ENCODE measurements around the gene GPR142.
"Not testable (repeated sequence)": the region's sequence is repeated elsewhere in the genome, so short reads cannot be mapped to it uniquely, and the experiment has no call there.

GPR142 gene

GRCh38 chr17:74394977-74395376, 27.7 kb downstream of the GPR142 start:
- DNase-seq = no peak

DNA sequence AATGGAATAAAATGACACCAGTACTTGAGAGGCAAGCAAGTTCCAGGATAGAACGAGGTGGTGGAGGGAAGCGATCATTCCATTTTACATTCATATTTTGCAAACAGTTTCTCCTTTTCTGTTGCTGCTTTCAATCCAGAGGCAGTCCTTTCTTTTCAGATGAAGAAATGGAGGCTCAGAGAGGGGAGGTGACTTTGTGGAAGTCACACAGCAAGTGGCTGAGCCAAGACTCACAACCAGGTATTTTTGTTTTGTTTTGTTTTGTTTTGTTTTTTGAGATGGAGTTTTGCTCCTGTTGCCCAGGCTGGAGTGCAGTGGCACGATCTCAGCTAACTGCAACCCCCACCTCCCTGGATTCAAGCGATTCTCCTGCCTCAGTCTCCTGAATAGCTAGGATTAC, 29.3 kb downstream of the GPR142 start:
- DNase-seq = no peak

DNA sequence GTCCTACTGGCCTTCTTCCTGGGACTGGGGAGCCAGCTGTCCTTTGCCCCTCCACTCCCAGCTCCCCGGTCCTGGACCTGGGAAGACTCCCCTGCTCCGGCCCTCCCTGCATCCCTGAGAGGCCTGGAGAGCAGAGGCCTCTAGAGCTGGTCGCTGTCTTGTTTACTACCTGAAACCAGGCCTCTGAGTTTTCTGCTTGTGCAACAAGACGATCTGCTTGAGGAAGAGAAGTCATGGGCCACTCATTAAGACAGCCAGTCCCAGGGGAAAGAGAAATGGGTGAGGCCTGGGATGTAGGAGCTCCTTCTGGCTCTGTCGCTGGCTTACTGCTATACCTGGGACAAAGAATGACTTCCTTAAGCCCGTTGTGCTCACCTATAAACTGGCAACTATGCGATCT, 34.7 kb downstream of the GPR142 start:
- DNase-seq = no peak

- no peak for DNase-seq
Measured at GRCh38 chr17:74403512-74404137, 36.3 kb downstream of the GPR142 start.

DNA sequence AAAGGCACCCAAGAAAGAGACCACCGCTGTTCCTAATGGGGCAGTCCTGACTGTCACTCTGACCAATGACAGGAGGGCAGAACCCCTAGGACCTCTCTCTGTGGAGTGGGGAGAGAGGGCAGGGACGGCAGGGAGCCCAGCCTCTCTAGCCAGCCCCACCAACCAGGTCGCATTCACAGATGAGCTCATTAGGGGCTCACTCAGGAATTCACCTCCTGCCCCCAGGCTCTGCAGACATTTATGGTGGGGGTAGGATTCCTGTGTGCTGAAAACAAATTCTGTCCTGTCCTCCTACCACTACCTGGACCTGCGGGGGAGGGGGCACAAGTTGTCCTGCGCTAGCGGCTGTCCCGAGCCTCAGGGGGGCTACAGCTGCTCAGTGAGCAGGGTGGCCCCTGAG, 36.9 kb downstream of the GPR142 start:
- no peak for DNase-seq

GRCh38 chr17:74404789-74405188, 37.5 kb downstream of the GPR142 start:
- DNase-seq = no peak

GRCh38 chr17:74405311-74405710, 38.0 kb downstream of the GPR142 start:
- DNase-seq = not testable (repeated sequence)

- DNase-seq = no peak
Measured at GRCh38 chr17:74407384-74407783, 40.1 kb downstream of the GPR142 start.

DNA sequence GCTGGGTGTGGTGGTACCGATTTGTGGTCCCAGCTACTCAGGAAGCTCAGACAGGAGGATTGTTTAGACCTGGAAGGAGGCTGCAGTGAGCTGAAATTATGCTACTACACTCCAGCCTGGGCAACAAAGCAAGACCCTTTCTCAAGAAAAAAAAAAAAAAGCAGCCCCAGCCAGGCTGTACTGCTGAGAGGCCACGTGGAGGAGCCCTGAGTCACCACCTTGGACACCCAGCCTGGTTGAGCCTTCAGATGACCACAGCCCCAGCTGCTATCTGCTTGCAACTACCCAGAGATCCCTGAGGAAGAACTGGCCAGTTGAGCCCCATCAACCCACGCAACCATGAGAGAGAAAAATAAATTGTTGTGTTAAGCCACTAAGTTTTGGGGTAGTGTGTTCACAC, 41.0 kb downstream of the GPR142 start:
- DNase-seq = no peak

DNA sequence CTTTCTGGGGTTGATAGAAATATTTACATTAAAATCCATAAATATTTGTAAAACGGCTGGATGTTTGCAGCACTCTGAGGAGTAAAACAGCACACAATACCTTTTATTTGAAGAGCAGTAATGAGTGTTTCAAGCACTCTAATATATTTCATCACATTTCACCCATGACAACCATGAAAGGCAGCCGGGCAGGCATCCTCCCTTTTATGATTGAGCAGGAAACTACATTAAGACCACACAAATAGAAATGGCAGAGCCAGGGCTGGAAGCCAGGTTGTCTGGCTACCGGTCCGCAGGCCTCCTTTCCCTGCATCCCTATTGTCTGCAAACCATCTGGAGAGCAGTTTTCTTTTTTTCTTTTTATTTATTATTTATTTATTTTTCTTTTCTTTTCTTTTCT, 41.5 kb downstream of the GPR142 start:
- no peak for DNase-seq

DNA sequence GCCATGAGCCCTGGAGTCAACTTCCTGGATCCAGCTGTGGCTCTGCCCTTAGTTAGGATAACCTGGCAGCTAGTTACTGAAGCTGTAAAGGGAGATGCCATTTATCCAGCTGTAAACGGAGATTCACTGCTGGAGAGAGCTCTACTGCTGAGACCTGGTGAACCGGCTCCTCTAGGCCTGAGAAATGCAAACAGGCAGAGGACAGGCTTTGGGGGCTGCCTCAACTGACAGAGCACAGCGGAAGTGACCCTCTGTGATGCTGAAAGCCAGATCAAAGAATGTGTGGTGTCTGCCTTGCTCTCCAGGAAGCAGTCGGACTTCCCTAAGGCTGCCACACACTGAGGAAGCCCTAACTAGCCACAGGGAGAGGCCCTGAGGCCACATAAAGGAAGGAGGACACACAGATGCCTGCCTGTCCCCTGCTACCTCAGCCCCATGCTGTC, 42.7 kb downstream of the GPR142 start:
- DNase-seq = no peak

- DNase-seq = no peak
Measured at GRCh38 chr17:74412581-74412980, 45.3 kb downstream of the GPR142 start.

DNA sequence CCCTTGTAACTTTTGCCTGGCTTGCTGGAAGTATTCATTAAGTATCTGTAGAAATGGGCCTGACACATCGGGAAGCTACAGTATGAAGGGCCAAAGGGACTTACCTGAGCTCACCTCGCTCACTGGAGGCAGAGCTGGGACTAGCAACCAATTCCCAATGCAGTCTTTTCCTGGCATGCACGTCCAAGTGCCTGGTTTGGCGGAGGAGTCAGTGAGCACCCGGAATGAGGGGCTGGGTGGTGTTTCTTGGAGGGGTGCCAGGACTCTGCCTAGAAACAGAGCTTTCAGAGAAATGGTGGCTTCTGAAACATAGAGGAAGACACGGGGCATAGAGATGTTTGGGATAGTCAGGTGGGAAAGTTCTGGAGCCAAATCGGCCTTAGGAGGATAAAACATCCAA, 46.2 kb downstream of the GPR142 start:
- DNase-seq = no peak

- no peak for DNase-seq
Measured at GRCh38 chr17:74414510-74414909, 47.2 kb downstream of the GPR142 start.

DNA sequence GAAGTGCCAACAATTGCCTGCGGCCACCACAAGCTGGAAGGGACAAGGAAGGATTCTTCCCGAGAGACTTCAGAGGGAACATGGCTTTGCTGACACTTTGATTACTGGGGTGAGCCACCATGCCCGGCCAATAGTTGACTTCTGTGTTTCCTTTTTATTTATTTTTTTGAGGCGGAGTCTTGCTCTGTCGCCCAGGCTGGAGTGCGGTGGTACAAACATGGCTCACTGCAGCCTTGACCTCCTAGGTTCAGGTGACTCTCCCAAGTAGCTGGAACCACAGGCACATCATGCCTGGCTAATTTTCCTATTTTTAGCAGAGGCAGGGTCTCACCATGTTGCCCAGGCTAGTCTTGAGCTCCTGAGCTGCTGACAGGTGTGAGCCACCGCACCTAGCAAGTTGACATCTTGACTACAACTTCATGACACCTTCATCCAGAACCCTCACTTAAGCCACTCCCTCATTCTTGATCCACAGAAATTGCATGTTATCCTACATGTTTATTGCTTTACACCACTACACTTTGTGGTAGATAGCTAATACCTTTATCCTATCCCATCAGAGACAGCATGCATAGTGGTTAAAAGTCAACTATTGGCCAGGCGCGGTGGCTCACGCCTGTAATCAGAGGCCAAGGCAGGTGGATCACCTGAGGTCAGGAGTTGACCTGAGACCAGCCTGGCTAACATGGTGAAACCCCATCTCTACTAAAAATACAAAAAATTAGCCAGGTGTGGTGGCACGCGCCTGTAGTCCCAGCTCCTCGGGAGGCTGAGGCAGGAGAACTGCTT, 48.5 kb downstream of the GPR142 start:
- no peak for DNase-seq

DNA sequence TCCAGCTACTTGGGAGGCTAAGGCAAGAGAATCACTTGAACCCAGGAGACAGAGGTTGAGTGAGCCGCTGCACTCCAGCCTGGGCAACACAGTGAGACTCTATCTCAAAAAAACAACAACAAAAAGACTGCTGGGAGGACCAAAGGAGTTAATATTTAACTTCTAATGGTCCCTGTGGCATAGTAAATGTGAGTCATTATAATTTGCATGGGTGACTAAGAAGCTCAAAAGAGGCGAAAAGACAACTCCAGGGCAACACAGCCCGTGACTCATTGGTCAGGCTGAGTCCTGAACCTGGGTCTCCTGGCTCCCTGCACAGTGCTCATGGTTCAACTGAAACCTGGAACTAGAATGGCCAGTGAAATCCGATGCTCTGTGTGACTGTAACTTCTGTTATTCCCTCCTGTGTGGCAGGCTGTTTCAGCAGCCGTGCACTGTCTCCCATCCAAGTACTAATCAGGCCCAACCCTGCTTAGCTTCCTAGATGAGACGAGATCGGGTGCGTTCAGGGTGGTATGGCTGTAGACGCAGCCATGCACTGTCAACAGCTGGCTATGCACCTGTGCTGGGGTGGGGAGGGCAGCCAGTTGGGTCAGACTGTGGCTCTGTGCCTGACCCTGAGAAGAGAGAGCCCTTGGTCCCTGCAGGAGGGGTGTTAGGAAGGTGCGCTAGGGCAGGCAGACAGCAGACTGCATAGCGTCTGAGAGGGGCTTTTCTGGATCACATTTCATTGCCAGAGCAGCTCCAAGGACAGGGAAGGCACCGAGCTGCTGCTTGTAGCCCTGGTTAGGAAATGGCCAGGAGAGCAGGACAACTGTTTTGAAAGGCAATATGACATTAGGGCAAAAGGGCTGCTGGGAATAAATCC, 50.1 kb downstream of the GPR142 start:
- no peak for DNase-seq

DNA sequence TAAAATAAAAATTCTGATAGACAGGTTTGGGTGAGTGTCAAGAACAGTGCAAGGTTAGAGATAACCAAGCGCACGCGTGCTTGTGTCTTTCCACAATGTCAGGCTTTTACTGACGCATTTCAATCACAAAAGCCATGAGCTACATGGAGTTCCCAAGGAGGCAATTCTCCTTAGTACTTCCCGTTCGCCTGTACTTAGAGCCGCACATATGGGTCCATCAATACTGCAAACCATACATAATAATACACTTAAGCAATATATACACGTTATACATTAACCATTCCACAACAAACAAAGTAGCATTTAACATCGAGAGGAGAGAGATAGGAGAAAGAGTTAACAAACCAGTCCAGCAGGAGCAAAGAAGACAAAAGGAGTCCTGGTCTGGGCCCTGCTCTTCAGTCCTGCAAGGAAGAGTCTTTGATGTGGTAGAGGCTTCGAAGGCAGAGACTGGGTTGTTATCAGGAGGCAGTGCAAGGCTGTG, 52.7 kb downstream of the GPR142 start:
- no peak for DNase-seq
